ENCODE results near the gene EZR. TPM values are rescaled to one million over a fixed set of nuclear protein-coding genes. Genes with fewer than 3 reads are reported as not detected.
A peak's percentile ranks its signal among the peaks of the same experiment; 100 is the strongest.

EZR gene
- 100 to 1,000 TPM; 235 to 257 TPM for total RNA-seq

GRCh38 chr6:158819213-158819976, at the start of gene EZR:
Gene EZR, minus strand, starts transcription at chr6:158819368. Its CDS starts 1,275 bp downstream, at chr6:158818093.
- DNase-seq (peak; percentile 84), ATAC-seq (ENCODE audit: low read depth) (peak; percentile 64)
- POLR2A ChIA-PET = interaction anchor here (0.7 to 3.0 kb wide), 11 partner anchors 11 to 1283 kb away, joined by 3 to 49 read pairs (median 6); partner anchors contain the start of gene RSPH3
- peak within 1 kb of the TSS; percentile 92 for H3K27ac Mint-ChIP-seq
- no peaks in the 10 kb centered on the region for H3K27me3 Mint-ChIP-seq
- peaks cover 28% of the 10 kb centered on the region for H3K36me3 Mint-ChIP-seq
- H3K9me3 Mint-ChIP-seq = no peaks in the 10 kb centered on the region
- H3K4me1 Mint-ChIP-seq = peaks cover 35% of the 10 kb centered on the region
- peak within 1 kb of the TSS; percentile 88 for H3K4me3 Mint-ChIP-seq

DNA sequence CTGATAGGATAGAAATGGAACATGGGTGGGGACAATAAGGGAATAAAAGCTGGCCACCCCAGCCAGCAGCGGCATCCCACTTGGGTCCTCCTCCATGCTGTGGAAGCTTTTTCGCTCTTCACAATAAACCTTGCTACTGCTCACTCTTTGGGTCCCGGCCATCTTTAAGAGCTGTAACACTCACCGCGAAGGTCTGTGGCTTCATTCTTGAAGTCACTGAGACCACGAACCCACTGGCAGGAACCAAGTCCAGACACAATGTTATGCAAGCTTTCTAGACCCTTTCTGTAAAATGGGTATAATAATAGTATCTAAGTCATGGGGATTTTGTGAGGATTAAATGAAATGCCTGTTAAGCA, 48.9 kb upstream of the EZR start:
- H3K4me3 Mint-ChIP-seq = no peak overlapping the region
- no peaks in the 10 kb centered on the region for H3K27me3 Mint-ChIP-seq
- peaks cover 24% of the 10 kb centered on the region for H3K4me1 Mint-ChIP-seq
- peaks cover 1% of the 10 kb centered on the region for H3K36me3 Mint-ChIP-seq
- no peaks in the 10 kb centered on the region for H3K9me3 Mint-ChIP-seq
- POLR2A ChIA-PET = interaction anchor here (0.9 to 4.0 kb wide), 5 partner anchors 14 to 239 kb away, joined by 3 to 49 read pairs (median 8); partner anchors contain the start of gene EZR
- no peak for ATAC-seq (ENCODE audit: low read depth)
- H3K27ac Mint-ChIP-seq = no peak overlapping the region
- no peak for DNase-seq

GRCh38 chr6:158867381-158868121, 48.4 kb upstream of the EZR start:
- Mint-ChIP-seq H3K9me3 (no peaks in the 10 kb centered on the region), H3K27ac (no peak overlapping the region), H3K27me3 (no peaks in the 10 kb centered on the region), H3K36me3 (peaks cover 1% of the 10 kb centered on the region), H3K4me3 (no peak overlapping the region), H3K4me1 (peaks cover 24% of the 10 kb centered on the region)
- POLR2A ChIA-PET = interaction anchor here (0.9 to 4.0 kb wide), 4 partner anchors 13 to 54 kb away, joined by 3 to 49 read pairs (median 7); partner anchors contain the start of gene EZR
- no peak for DNase-seq
- no peak for ATAC-seq (ENCODE audit: low read depth)

- Mint-ChIP-seq H3K4me3 (no peak overlapping the region), H3K27me3 (no peaks in the 10 kb centered on the region), H3K9me3 (no peaks in the 10 kb centered on the region), H3K27ac (no peak overlapping the region), H3K4me1 (peaks cover 24% of the 10 kb centered on the region), H3K36me3 (peaks cover 1% of the 10 kb centered on the region)
- DNase-seq (no peak), ATAC-seq (ENCODE audit: low read depth) (no peak)
- POLR2A ChIA-PET = interaction anchor here (1.3 kb wide), 1 partner anchor 47 kb away, joined by 4 read pairs; the partner anchor contains the start of gene EZR
These were observed 46.6 kb upstream of the EZR start for GRCh38 chr6:158865769-158866168.

DNA sequence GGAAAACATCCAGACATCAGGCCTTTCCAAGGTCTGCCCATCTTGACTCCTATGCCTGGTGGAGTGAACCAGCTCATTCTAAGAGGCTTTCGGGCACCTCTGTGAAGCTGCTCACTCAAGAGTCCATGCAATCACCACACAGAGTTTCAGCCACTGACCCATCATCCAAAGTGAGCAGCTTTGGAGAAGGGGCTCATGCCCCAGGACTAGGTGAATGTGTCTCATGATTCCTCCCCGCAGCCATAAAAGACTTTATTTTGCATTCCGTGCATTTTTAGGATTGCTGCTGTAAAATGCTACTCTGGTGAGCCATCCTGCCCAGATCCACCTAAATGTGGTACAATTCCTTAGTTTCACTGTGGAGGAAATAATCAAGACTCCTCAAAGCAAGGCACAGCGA, 44.5 kb upstream of the EZR start:
- Mint-ChIP-seq H3K27me3 (no peaks in the 10 kb centered on the region), H3K36me3 (no peaks in the 10 kb centered on the region), H3K4me1 (peaks cover 8% of the 10 kb centered on the region), H3K9me3 (no peaks in the 10 kb centered on the region), H3K4me3 (no peak overlapping the region), H3K27ac (no peak overlapping the region)
- no peak for DNase-seq
- no peak for ATAC-seq (ENCODE audit: low read depth)
- POLR2A ChIA-PET = no interaction called here

DNA sequence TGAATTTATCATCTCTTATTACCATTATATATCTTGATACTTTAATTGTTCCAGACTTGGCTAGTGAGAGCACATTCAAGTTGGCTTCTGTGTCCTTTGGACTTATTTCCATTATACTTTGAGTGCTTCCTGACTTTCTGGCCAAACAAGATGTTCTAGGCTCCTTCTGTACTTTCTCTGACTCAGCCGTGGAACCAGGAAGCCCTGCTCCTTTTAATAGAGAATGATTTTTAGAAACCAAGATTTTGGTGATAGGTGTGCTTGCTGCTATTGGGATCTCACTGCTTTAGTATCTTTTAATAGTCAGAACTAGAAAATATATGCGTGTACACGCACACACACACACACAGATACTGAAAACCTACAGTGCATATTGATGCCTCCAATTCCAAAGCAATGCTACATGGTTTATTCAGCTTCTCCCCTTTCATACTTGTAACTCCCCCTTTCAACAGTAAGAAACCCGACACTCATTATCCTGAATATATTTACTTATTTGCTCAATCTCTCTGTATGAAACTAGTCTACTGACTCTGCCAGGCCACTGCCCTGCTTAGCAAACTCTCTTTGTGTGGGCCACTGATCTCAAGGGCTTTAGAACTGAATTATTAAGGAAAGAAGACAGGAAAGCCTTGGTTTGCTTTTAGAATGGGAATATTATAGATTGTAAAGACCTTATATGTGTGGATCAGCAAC, 42.7 kb upstream of the EZR start:
- ATAC-seq (ENCODE audit: low read depth) = no peak
- Mint-ChIP-seq H3K27ac (no peak overlapping the region), H3K4me1 (no peaks in the 10 kb centered on the region), H3K9me3 (no peaks in the 10 kb centered on the region), H3K4me3 (no peak overlapping the region), H3K36me3 (no peaks in the 10 kb centered on the region), H3K27me3 (no peaks in the 10 kb centered on the region)
- no peak for DNase-seq
- POLR2A ChIA-PET = no interaction called here

DNA sequence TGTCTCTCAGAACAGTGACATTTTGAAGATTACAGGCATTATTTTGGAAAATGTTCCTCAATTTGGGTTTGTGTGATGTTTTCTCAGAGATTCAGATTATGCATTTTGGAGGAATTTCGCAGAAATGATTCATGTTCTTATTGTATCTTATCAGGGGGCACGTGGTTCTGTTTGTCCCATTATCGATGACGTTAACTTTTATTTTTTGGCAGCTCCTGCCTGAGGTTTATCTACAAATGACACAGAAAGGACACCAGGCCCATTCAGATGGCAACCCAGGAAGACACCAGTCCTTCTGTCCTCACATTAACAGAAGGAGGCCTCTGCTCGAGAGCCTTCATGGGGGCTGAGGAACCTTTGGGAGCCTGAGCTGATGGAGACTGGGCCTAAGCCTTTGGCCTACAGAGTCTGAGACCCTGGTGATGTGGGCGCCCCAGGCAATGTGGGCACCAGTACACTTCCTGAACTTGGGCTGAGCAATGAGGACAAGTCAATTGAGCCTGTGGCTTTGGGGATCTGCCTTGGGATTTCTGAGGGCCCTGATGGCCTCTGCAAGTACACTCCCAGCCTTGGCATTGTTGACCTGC, 41.2 kb upstream of the EZR start:
- H3K27me3 Mint-ChIP-seq = no peaks in the 10 kb centered on the region
- H3K27ac Mint-ChIP-seq = no peak overlapping the region
- no peaks in the 10 kb centered on the region for H3K4me1 Mint-ChIP-seq
- no peaks in the 10 kb centered on the region for H3K36me3 Mint-ChIP-seq
- DNase-seq = no peak
- H3K4me3 Mint-ChIP-seq = no peak overlapping the region
- no peak for ATAC-seq (ENCODE audit: low read depth)
- POLR2A ChIA-PET = no interaction called here
- H3K9me3 Mint-ChIP-seq = no peaks in the 10 kb centered on the region

DNA sequence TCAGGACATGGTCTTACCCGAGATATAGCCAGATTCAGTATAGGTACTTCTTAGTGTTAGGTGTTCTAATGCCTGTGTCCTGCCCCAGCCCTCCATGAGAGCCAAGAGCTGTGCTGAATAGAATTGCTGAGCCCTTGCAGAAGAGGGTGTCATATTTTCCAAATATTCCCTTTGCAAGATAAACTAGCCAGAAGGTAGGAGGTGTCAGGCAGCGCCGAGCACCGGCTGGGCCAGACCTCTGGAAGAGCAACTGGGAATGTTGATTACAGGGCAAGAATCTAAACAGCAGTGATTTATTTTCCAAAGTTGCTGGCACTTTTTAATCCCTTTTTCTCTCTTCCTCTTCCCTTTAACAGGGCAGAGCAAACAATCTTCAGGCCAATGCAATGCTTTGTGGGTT, 37.1 kb upstream of the EZR start:
- peaks cover 2% of the 10 kb centered on the region for H3K4me1 Mint-ChIP-seq

GRCh38 chr6:158854214-158855101, 35.3 kb upstream of the EZR start:
- DNase-seq (no peak), ATAC-seq (ENCODE audit: low read depth) (peak; percentile 34)
- no peaks in the 10 kb centered on the region for H3K36me3 Mint-ChIP-seq
- POLR2A ChIA-PET = interaction anchor here (0.9 to 3.0 kb wide), 6 partner anchors 13 to 37 kb away, joined by 3 to 61 read pairs (median 5); partner anchors contain the start of gene EZR
- no peak overlapping the region for H3K27ac Mint-ChIP-seq
- H3K4me3 Mint-ChIP-seq = peak overlapping the region; percentile 17
- peaks cover 12% of the 10 kb centered on the region for H3K4me1 Mint-ChIP-seq
- no peaks in the 10 kb centered on the region for H3K9me3 Mint-ChIP-seq
- no peaks in the 10 kb centered on the region for H3K27me3 Mint-ChIP-seq

More for the DNA sequence above, 37.1 kb upstream of the EZR start:
- H3K36me3 Mint-ChIP-seq = no peaks in the 10 kb centered on the region
- no peak overlapping the region for H3K4me3 Mint-ChIP-seq
- ATAC-seq (ENCODE audit: low read depth) = no peak
- H3K27ac Mint-ChIP-seq = no peak overlapping the region
- POLR2A ChIA-PET = no interaction called here
- no peaks in the 10 kb centered on the region for H3K9me3 Mint-ChIP-seq
- H3K27me3 Mint-ChIP-seq = no peaks in the 10 kb centered on the region
- no peak for DNase-seq

DNA sequence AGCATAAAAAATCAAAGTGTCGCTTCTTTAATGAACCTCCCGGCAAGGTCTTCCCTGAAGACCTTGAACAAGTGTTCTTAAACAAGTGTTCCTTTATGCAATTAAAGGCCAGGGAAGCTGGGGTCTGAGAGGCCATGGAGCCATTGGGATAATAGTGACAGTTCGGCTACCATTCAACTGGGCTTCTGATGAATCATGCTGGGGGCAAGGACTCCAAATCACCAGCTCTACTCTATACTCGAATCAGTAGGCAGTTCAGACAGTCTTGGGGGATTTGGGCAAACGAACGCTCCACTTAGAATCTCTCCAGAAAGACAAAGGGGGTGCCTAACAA, 34.7 kb upstream of the EZR start:
- DNase-seq (no peak), ATAC-seq (ENCODE audit: low read depth) (no peak)
- Mint-ChIP-seq H3K27ac (no peak overlapping the region), H3K36me3 (no peaks in the 10 kb centered on the region), H3K4me3 (no peak overlapping the region), H3K4me1 (peaks cover 12% of the 10 kb centered on the region), H3K27me3 (no peaks in the 10 kb centered on the region), H3K9me3 (no peaks in the 10 kb centered on the region)
- POLR2A ChIA-PET = interaction anchor here (0.9 to 3.0 kb wide), 7 partner anchors 14 to 40 kb away, joined by 3 to 61 read pairs (median 4); partner anchors contain the start of gene EZR

- Mint-ChIP-seq H3K4me3 (no peak overlapping the region), H3K27me3 (no peaks in the 10 kb centered on the region), H3K4me1 (peaks cover 12% of the 10 kb centered on the region), H3K36me3 (no peaks in the 10 kb centered on the region), H3K27ac (no peak overlapping the region), H3K9me3 (no peaks in the 10 kb centered on the region)
- DNase-seq = peak; percentile 69
- ATAC-seq (ENCODE audit: low read depth) = peak; percentile 88
- POLR2A ChIA-PET = interaction anchor here (0.9 to 3.0 kb wide), 6 partner anchors 14 to 40 kb away, joined by 3 to 61 read pairs (median 5); partner anchors contain the start of gene EZR
These were observed 34.1 kb upstream of the EZR start for GRCh38 chr6:158853072-158853879.

Measured in activated naive CD8-positive, alpha-beta T cell treated with anti-CD3 and anti-CD28 coated beads, Interleukin-2, amount 10 ng/mL, durations not matched to agents 7 days and 5 days (primary cell).